ENCODE results near the gene PRR33. TPM values are rescaled to one million over a fixed set of nuclear protein-coding genes. Genes with fewer than 3 reads are reported as not detected.
"Not testable (repeated sequence)": the region's sequence is repeated elsewhere in the genome, so short reads cannot be mapped to it uniquely, and the experiment has no call there.

The PRR33 gene
- total RNA-seq, 1 experiment from 2014 or later: not detected

DNA sequence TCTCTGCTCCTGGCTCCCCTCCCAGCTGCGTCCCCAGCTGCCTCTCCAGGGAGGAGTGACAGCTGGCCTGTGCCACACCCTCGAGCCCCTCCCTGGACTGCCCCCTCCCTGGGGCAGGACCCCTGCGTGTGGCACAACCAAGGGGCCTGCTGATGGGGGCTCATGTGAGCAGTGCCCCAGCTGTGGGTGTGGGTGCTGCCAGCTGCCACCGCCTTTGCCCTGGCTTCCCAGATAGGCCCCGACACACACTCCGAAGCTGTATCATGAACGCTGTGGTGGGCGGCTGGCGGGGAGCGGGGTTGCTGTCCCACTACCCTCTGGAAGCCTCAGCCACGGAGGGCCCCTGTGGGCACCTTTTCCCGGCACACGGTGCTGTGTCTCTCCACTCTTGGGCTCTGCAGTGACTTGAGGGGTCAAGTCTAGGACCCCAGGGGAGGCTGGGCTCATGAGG, 15.8 kb downstream of the PRR33 start:
- DNase-seq (ENCODE audit: low spot score): not testable (repeated sequence)

DNA sequence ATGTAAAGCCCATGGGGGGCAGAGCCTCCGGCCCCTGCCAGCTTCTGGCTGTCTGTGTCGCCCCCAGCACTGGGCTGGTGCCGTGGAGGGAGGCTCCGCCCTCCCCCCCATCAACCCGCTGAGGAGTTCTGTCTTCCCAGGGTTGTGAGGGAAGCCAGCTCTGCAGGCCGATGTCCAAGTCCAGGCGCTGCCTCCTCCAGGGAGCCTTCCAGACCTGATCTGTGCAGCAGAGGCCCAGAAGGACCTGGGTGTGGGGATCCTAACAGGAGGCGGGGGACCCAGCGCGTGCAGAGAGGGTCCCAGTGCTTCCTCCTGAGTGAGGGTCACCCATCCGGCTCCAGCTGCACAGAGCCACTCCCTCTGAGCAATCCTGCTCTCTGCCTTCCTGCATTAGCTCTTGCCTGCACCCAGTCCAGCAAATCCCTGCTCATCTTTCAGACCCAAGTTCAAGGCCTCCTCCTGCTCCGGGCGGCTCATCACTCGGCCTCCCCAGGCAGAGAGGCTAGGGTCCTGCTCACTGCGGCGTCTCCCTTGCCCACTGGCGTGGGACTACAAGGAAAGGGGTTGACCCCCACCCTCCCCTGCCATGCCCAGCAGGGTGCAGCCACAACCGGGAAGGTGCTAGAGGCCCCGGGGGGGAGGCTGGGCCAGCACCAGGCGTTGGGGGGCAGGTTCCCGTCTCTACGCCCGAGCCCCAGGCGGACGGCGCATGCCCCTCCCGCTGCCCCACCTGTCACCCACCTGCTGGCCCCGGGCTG, 16.4 kb downstream of the PRR33 start:
- no peak for DNase-seq (ENCODE audit: low spot score)

DNA sequence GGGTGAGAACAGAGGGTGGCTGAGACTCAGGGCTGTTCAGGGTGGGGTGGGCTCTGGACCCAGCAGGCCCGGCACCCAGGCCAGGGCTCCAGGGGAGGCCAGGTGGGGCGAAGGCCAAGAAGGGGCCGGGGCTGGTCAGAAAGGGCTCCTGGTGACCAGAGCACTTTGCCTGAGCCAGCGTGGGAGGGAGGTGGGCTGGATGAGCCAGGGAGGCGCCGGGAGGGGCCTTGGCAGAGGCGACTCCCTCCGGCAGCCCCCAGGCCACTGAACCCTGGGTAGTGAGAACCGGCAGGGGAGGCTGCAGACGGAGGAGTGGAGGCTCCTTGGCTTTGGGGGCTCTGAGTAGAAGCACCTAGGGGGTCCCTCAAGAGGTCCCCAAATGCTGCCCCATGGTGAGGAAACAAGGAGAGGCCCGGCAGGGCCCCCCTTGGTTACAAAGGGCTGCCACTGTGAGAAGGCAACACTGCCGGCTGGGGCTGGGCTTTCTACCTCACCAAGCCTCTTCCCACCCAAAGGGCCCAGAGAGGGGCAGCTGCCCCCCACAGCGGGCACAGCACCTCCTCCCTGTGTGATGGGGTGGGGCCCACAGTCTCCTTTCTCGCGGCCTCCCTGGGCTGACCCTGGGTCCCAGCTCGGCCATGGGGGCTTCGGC, 17.1 kb downstream of the PRR33 start:
- DNase-seq (ENCODE audit: low spot score): not testable (repeated sequence)

DNA sequence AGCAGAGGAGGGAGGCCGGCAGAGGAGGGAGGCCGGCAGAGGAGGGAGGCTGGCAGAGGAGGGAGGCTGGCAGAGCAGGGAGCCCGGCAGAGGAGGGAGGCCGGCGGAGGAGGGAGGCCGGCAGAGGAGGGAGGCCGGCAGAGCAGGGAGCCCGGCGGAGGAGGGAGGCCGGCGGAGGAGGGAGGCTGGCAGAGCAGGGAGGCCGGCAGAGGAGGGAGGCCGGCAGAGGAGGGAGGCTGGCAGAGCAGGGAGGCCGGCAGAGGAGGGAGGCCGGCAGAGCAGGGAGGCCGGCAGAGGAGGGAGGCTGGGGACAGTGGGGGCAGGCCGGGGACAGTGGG, 17.9 kb downstream of the PRR33 start:
- DNase-seq (ENCODE audit: low spot score): not testable (repeated sequence)

DNA sequence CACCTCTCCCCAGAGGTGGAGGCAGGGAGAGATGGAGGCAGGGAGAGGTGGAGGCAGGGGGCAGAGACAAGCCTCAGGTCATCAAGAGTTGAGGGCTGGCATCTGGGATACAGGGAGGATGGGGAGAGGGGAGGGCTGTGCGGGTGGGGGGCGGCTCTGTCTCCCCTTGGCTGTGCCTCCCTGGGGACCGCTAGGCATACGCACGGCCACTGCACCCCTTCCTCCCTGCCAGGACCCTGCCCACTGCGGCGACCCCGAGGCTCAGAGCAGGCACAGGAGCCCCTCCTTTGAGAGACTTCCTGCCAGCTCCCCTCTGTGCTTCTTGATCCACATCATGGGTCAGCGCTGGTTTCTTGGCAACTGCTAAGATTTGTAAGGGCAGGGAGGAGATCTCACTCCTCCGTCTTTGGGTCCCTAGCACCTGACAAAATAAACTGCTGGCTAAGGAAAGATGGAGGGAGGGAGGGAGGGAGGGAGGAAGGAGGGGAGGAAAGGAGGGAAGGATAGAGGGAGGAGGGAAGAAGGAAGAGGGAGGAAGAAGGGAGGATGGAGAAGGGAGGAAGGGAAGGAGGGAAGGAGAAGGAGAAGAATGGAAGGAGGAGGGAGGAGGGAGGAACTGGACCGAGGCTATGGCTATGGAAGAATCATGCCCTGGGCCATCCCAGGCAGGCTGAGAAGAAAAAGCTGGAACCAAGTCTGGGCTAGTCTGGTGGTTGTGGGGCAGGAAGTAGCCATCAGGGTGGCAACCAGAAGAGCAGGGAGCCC, 18.5 kb downstream of the PRR33 start:
- peak; percentile 32 for DNase-seq (ENCODE audit: low spot score)

DNA sequence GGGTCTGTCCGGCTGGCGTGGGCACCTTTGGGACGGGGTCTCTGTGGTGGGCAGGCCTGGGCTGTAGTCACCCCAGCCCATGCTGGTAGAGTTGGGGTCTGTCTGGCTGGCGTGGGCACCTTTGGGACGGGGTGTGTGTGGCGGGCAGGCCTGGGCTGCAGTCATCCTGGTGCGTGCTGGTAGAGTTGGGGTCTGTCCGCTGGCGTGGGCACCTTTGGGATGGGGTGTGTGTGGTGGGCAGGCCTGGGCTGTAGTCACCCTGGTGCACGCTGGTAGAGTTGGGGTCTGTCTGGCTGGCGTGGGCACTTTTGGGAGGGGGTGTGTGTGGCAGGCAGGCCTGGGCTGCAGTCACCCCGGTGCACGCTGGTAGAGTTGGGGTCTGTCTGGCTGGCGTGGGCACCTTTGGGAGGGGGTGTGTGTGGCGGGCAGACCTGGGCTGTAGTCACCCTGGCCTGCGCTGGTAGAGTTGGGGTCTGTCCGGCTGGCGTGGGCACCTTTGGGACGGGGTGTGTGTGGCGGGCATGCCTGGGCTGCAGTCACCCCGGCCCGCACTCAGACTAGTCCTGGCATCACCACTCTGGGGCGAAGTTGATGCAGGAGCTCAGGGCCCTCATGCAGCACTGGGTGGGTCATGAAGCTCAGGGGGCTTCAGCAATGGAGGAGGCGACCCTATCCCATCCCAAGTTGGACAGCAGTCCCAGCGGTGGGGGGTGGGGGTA, 19.3 kb downstream of the PRR33 start:
- no peak for DNase-seq (ENCODE audit: low spot score)

DNA sequence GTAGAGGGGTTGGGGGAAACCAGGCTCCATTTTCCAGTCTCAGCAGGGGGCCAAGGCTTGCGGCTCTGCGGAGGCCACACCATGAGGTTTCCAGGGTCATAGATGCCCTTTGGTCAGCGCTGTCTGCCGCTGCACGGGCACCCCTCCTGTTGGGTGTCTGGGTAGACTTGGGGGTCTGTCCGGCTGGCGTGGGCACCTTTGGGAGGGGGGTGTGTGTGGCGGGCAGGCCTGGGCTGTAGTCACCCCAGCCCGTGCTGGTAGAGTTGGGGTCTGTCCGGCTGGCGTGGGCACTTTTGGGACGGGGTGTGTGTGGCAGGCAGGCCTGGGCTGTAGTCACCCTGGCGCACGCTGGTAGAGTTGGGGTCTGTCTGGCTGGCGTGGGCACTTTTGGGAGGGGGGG, 20.2 kb downstream of the PRR33 start:
- DNase-seq (ENCODE audit: low spot score): no peak

DNA sequence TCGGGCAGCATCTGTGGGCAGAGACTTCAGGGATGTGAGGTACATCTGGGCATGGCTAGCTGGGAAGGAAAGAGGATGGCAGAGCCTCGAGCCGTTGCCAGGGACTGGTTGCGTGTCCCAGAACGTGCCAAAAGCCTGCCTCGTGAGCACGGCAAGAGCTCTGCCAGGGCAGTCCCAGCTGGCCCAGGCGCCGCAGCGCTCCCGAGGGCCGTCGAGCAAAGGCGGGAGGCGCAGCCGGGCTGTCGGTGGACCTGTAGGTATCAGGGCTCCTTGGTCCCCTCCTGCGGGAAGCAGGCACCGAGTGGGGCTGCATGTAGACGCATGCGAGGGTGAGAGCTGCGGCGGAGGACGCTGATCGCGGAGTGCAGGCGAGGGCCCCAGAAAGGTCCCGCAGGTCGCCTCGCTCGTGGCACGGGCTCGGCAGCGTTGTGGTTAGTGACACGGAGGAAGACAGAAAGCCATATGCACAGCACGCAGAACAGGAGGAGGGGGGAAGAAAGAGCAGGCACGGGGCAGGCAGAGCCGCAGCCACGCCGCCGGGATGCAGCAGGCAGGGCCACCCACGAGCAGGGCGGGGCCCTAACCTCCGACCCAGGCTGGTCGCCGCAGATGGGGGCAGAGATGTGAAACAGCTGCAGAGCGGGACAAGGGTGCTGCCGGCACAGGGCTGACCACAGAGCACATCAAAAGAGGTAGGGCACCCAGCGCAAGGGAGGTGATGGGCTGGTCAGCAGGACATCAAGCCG, 20.8 kb downstream of the PRR33 start:
- no peak for DNase-seq (ENCODE audit: low spot score)

DNA sequence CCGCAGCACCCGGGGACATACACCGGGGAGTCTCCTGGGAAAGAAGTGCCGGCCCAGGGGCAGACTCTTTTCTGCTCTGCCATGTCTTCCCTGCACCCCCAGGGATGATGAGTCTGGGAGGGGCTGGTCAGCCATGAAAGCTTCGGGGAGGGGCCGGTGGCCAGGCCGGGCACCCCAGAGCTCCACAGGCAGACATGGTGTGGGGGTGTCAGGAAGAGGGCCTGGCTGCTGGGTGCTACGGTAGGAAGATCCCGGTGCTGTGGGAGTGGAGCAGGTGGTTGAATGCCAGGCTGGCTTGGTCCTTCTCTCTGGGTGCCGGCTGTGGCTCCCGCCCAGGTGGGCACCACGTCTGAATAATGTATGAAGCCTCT, 21.4 kb downstream of the PRR33 start:
- no peak for DNase-seq (ENCODE audit: low spot score)

DNA sequence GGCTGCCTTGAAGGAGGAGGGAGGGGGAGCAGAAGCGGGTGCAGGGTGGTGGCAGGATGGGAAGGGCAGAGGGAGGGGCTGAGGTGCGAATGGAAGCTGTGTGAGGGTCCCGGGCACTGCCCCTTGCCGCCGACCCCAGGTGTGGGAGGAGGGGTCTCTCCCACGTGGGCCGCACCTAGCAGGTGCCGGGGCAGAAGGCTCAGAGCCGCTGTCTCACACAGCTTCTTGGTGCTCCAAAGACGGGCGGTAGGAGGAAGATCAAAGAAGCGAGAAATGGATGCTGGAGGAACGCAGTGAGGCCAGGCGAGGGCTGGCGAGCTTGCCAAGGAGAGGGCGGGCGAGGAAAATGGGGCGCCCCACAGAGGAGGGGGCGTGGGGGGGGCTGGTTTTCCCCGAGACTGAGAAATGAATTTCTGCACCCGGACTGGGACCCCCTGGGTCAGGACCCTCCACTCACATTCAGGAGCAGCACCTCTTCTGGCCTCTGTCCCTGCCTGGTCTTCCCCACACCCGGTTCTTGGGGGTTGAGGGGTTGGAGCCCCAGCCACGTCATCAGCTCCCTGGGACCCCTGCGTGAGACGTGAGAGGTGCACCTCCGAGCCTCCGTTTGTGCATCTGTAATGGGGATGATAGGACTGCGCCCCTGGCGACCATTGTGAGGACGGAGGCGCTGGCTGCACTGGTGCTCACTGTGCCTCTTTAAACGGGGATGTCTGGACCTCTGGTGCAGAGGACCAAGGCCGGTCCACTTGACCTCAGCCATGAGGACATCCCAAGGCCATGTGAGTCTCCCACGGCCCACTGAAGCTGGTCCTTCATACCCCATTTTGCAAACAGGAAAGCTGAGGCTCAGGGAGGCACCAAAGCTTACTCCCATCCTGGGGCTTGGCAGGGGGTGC, 22.0 kb downstream of the PRR33 start:
- no peak for DNase-seq (ENCODE audit: low spot score)

DNA sequence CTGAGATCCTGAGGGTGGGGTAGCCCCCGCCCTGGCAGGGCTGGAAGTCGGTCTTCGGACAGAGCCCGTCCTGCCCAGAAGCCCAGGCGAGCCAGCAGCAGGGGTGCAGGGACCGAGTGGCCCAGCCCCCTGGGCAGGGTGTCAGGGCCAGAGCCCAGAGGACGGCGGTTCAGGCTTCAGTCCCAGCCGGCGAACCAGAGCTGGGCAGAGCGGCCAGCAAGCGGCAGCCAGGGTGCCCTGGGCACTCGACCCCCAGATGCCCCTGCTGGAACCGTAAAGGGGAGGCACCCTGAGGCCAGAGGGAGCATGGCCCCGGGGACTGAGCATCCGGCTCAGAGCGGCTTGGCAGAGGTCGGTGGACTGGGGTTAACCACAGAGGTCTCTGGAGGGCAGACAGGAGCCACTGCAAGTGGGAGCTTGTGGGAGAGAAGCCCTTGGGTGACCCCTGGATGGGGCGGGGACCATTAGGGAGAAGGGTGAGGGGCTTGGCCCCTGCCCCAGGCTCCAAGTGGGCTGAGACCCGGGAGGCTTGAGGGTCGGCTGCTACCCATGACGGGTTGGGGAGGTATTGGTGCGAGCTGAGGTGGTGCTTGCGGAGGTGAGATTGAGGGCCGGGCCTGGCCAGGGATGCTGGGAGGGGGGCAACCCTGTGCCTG, 22.9 kb downstream of the PRR33 start:
- no peak for DNase-seq (ENCODE audit: low spot score)

DNA sequence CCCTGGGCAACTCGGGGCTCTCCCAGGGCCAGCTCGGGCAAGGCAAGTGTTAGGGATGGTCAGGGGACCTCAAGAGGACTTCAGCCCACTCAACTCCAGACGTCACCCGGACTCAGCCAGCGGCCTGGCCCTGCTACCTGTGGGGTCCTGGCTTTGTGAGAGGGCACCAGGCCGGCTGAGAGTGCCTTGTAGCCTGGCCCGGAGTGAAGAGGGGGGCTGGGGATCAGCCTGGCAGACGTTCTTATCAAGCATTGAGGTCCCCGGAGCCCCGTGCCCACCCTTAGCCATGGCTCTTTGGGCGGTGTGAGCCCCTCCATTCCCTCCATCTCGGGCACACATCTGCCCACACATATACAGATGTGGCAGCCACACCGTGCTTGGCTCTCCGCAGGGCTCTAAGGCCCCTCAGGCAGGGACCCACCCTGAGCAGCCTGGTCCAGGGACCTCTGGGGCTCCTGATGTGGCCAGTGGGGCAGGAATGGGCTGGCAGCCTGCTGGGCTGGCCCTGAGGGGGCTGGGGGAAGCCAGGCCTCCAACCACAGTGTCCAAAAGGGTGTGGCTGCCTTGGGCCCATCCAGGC, 23.5 kb downstream of the PRR33 start:
- no peak for DNase-seq (ENCODE audit: low spot score)

DNA sequence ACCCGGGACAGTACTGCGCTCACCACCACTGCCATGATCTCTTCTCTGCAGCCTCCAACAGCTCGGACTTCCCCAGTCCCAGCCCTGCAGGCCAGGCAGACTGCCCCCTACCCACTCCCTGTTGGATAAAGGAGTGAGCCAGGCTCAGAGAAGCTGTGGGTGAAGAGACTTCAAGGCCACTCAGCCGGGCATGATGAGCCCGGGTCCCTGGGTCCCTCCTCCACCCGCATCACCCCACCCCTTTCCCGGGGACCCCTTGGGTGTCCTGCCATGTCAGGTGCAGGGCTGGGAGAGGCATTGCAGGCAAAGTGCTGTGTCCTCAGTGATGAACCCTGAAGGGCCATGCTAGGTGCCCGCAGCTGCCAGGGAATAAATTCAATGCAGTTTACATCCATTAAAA, 24.3 kb downstream of the PRR33 start:
- DNase-seq (ENCODE audit: low spot score): no peak

DNA sequence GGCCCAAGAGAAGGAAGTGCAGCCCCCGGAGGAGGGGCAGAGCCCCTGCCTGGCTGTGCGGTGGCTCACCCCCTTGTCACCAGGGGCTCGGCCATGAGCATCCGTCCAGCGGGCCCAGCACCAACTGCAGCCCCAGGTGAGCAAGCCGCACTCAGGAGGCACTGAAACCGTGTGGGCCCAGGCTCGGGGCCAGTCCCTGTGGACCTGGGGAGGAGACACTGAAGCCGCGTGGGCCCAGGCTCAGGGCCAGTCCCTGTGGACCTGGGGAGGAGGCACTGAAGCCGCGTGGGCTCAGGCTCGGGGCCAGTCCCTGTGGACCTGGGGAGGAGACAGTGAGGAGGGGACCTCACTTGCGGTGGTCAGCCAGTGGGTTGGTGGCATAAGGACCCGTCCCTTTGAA, 24.9 kb downstream of the PRR33 start:
- DNase-seq (ENCODE audit: low spot score): no peak

DNA sequence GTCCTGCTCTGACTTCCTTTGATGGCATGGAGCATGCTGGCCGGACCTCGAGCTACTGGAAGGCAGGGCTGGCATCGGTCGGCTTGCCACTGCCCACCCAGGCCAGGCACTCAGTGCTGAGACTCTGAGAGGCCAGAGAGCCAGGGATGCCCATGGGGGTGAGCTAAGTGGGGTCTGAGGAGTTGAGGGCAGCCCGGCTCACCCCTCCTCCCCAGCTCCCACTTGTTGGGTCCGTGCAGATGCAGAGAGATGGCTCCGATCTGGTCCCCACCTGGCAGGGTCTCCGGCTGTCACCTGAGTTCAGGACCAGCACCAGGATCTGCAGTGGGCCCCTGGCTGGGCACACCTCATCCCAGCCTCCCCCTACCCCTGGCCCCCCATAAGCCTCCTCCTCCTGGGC, 25.5 kb downstream of the PRR33 start:
- no peak for DNase-seq (ENCODE audit: low spot score)

DNA sequence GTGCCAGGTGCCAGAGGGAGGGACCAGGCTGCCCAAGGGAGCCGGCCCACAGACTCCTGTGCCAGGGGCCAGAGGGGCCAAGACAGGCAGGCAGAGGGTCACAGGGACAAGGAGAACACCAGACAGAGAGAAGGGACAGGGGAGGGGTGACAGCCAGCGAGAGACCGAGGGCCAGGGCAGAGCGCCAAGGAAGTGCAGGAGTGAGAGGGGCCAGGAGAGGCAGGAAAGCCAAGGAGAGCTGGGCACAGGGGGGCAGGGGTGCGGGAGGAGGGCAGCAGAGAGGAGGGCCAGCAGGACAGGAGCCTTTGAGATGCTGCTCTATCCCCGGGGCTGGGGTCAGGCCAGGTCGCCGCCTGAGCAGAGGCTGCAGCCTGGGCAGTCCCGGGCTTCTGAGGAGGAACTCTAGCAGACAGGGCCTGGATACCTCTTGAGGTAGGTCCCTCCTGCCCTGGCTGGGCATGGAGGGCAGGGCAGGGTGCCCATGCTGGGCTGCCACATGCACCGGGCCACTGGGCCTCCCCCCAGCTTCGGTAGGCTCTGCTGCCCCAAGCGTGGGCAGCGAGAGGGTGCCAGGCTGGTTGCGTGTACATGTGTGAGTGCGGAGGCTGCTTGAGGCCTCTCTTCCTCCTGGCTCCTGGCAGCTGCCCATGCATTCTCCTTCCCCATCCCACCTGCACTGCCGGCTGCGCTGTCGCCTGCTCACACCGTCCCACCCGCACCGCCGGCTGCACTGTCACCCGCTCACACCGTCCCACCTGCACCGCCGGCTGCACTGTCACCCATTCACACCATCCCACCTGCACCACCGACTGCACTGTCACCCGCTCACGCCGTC, 26.6 kb downstream of the PRR33 start:
- DNase-seq (ENCODE audit: low spot score): peak; percentile 28

DNA sequence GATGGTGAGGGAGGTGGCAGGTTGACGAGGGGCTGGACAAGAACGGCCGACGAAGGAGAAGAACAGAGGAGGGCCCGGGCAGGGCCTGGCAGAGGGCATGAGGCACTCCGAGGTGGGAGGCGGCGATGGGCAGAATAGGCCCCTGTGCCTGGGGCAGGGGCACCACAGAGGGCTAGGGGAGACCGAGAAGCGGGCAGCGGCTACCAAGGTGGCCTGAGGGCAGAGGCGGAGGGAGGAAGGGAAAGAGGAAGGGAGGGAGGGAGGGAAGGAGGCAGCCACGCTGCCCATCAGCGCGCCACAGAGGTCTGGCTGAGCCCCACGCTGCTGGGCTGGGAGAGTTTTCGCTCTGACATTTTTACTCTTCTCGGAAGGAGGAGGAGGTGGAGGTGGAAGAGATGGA, 27.5 kb downstream of the PRR33 start:
- peak; percentile 23 for DNase-seq (ENCODE audit: low spot score)

DNA sequence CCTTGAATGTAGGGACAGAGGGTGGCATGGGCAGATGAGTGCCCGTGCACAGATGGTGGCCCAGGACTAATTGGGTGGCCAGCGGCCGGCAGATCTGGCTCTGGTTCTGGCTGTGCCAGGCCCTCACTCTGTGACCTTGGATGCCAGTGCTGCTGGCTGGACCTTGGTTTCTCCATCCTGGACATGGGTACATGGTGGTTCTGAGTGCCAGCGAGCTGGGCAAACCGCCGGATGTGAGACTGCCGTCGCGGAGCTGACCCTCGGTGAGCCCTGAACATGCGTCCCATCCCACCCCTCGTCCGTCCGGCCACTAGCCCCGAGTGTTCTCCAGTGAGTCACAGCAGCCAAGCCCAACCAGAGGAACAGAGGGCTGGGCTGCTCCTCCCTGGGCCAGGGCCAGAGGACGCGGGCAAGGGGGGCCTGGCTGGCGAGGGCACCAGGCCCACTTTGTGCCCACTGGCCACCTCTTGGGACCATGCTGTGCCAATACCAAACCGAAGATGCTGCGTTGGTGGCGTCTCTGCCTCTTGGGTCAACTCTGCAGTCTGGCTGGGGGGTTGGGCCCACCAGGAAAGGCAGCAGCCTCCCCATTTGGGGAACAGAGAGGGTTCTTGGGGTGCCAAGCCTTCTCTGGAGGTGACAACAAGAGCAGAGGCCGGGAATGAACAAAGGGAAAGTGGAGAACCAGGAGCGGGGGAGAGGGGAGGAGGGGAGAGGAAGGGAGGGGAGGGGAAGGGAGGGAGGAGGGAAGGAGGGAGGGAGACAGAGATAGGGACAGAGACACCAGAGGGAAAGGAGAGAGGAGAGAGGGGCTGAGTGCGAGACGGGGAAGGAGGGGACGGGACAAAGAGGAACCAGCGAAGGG, 28.1 kb downstream of the PRR33 start:
- peak; percentile 84 for DNase-seq (ENCODE audit: low spot score)

Data from A172 (cell line).